B cell (primary cell): ENCODE data around the gene DPP10. TPM values are rescaled to one million over a fixed set of nuclear protein-coding genes. Genes with fewer than 3 reads are reported as not detected.

Experiments
- ATAC-seq: fragments of 200-7000 bp; cut with Tn5 transposase; one replicate; pipeline ENCODE4 v1.10.0; 2021; ENCODE audit warnings: low read depth, mild to moderate bottlenecking, moderate number of reproducible peaks, moderate library complexity
- CTCF ChIA-PET: fragments of 350-600 bp; sonication (Branson Sonifier 250); formaldehyde crosslinking; loops from one replicate; lab custom pipeline; 2021; ENCODE audit warnings: antibody characterized with exemption, inconsistent platforms; lab: Charles Lee
- POLR2A ChIA-PET: fragments of 350-600 bp; sonication (Branson Sonifier 250); formaldehyde crosslinking; loops from one replicate; lab custom pipeline; 2021; ENCODE audit warnings: antibody characterized with exemption; lab: Charles Lee
- DNase-seq: peaks from one replicate; pipeline ENCODE4 v3.0.0; 2013
- H2AFZ ChIP-seq: 2 replicates; pipeline ENCODE4 v1.6.1; 2012; ENCODE audit warnings: mild to moderate bottlenecking, low read depth, low read length; ENCODE audit not compliant: insufficient read depth, poor library complexity, severe bottlenecking
- H3K27ac ChIP-seq, 2 donors: 1 replicate in 1 of 2; 2 replicates in 1 of 2; pipeline ENCODE4 v1.5.1; 2012 to 2013; ENCODE audit warnings: low read length in 2 of 2, mild to moderate bottlenecking in 2 of 2, moderate library complexity in 1 of 2
- H3K27me3 ChIP-seq, 4 experiments: fragments of 200-600 bp in 1 of 4; sonication (generic) in 1 of 4; replicated peaks in 1 of 4; 1 replicate in 2 of 4; 2 replicates in 2 of 4; pipeline versions ENCODE4 v1.6.1 to v1.7.0; 2013 to 2016; ENCODE audit warnings: low read length in 3 of 4, mild to moderate bottlenecking in 2 of 4, mixed read lengths in 1 of 4, moderate library complexity in 1 of 4; ENCODE audit not compliant: insufficient read depth in 4 of 4, control insufficient read depth in 3 of 4; ENCODE audit errors: control extremely low read depth in 1 of 4
- H3K36me3 ChIP-seq, 2 experiments: replicated peaks in 1 of 2; 1 replicate in 1 of 2; 2 replicates in 1 of 2; pipeline versions ENCODE4 v1.6.1 to v1.7.1; 2013; ENCODE audit warnings: low read length in 1 of 2; ENCODE audit not compliant: insufficient read depth in 2 of 2, control insufficient read depth in 1 of 2; ENCODE audit errors: control extremely low read depth in 1 of 2, extremely low read depth in 1 of 2
- H3K4me1 ChIP-seq, 2 donors: fragments of 200-600 bp in 1 of 2; sonication (generic) in 1 of 2; 1 replicate in 1 of 2; 2 replicates in 1 of 2; pipeline versions ENCODE4 v1.5.1 to v1.6.1; 2013 to 2017; ENCODE audit warnings: low read length in 2 of 2; ENCODE audit not compliant: control insufficient read depth in 2 of 2, insufficient read depth in 2 of 2
- H3K4me2 ChIP-seq: replicated peaks from 2 replicates; pipeline ENCODE3; 2012; ENCODE audit warnings: mild to moderate bottlenecking, low read depth, low read length; ENCODE audit not compliant: poor library complexity, severe bottlenecking
- H3K4me3 ChIP-seq, 5 experiments: fragments of 200-600 bp in 1 of 5; sonication (generic) in 1 of 5; 1 replicate in 3 of 5; 2 replicates in 2 of 5; pipeline versions ENCODE4 v1.5.1 to v1.7.0; 2011 to 2016; ENCODE audit warnings: low read length in 4 of 5, mild to moderate bottlenecking in 4 of 5, low read depth in 2 of 5, control low read depth in 1 of 5, moderate library complexity in 1 of 5; ENCODE audit not compliant: insufficient read depth in 1 of 5; ENCODE audit errors: control extremely low read depth in 1 of 5, extremely low read depth in 1 of 5
- H3K79me2 ChIP-seq: fragments of 200-600 bp; sonication (generic); one replicate; pipeline ENCODE4 v1.6.0; 2016; ENCODE audit warnings: low read length; ENCODE audit not compliant: control insufficient read depth, insufficient read depth
- H3K9ac ChIP-seq: fragments of 200-600 bp; sonication (generic); 2 replicates; pipeline ENCODE4 v1.6.1; 2017; ENCODE audit warnings: mild to moderate bottlenecking, low read length, moderate library complexity
- H3K9me3 ChIP-seq, 3 donors: one replicate each; pipeline versions ENCODE4 v1.6.1 to v1.7.1; 2013; ENCODE audit warnings: low read length in 2 of 3; ENCODE audit not compliant: control insufficient read depth in 2 of 3, insufficient read depth in 1 of 3; ENCODE audit errors: control extremely low read depth in 1 of 3
- H4K20me1 ChIP-seq: 2 replicates; pipeline ENCODE4 v1.6.0; 2012; ENCODE audit warnings: mild to moderate bottlenecking, low read length; ENCODE audit not compliant: insufficient read depth, control insufficient read depth, poor library complexity, severe bottlenecking
- H3K27ac Mint-ChIP-seq: one replicate; pipeline ENCODE4 v1.8.0; 2021; ENCODE audit warnings: mixed read lengths
- H3K27me3 Mint-ChIP-seq: one replicate; pipeline ENCODE4 v1.8.0; 2021; ENCODE audit warnings: mixed read lengths
- H3K4me1 Mint-ChIP-seq: one replicate; pipeline ENCODE4 v1.8.0; 2021; ENCODE audit warnings: mixed read lengths
- H3K4me3 Mint-ChIP-seq: one replicate; pipeline ENCODE4 v1.8.0; 2021; ENCODE audit warnings: mixed read lengths
- H3K9me3 Mint-ChIP-seq: one replicate; pipeline ENCODE4 v1.8.0; 2022; ENCODE audit warnings: mixed read lengths; ENCODE audit not compliant: insufficient read depth
- EZH2 ChIP-seq: IDR thresholded peaks from 2 replicates; pipeline ENCODE4 v1.6.1; 2012; ENCODE audit warnings: borderline replicate concordance, low read depth, mild to moderate bottlenecking, moderate library complexity, low read length; ENCODE audit not compliant: insufficient read depth, poor library complexity, severe bottlenecking
- WGBS: methylation state at CpG from one replicate; pipeline ENCODE4 v1.1.5; 2013; ENCODE audit warnings: missing lambda C conversion rate; ENCODE audit not compliant: insufficient coverage; 5-methylcytosine and 5-hydroxymethylcytosine counted together
- intact Hi-C: fragments of 100-400 bp; cut with micrococcal nuclease; formaldehyde crosslinking; loops from one replicate; pipeline ENCODE4 v1.10.0; 2022
- polyA plus RNA-seq: library from polyadenylated mRNA; depleted of rRNA; stranded (reverse); fragments of >200 nt; gene quantifications from 2 replicates; pipeline ENCODE4 v1.2.3, GENCODE V29; 2012
- total RNA-seq, 2 donors: library from RNA; stranded (reverse); fragments of 120-200 nt in 1 of 2; gene quantifications; 1 replicate in 1 of 2; 2 replicates in 1 of 2; pipeline versions ENCODE4 v1.2.3 to v1.2.4, GENCODE V29; 2013 to 2022
- TF ChIP-seq, protein P1 (sequence below): fragments of 200-600 bp; IDR thresholded peaks from one replicate; pipeline ENCODE4 v1.8.0; 2022; ENCODE audit warnings: antibody characterized with exemption, mild to moderate bottlenecking

The DPP10 gene
- total and polyA plus RNA-seq, 2 donors (not counting 1 experiment from before 2014, with no cell fraction given), result not detected

DNA sequence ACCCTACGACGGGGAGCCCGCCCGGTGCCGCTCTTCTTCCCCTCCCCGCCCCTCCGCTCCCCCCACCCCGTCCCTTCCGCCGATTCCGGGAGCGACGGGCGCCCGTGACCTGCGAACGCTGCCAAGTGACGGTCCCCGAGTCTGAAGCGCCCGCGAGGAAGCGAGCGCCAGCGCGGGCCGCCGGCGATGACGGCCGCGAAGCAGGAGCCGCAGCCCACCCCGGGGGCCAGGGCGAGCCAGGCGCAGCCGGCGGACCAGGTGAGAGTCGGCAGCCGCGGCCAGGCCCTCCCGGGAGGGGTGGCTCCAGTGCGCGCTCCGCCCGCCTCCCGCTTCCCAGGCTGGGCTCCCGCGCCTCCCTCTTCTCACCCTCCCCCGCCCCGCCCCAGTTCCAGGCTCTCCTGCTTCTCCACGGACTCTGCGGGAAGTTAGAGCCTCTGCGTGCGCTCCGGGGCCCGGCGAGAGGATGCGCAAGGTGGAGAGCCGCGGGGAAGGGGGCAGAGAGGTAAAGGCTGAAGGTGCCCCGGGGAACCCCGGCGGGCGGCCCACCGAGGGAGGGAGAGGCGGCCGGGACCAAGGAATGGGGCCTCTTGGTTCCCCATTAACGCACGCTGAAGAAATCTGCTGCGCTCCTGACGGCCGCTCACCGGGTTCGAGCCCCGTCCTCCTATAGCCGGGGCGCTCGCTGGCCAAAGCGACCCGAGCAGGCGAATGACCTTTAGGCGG lies 719.5 kb downstream of the DPP10 start:
- Mint-ChIP-seq H3K27ac (no peak overlapping the region), H3K27me3 (peaks cover 32% of the 10 kb centered on the region), H3K4me1 (peaks cover 5% of the 10 kb centered on the region), H3K9me3 (no peaks in the 10 kb centered on the region), H3K4me3 (no peak overlapping the region)
- Histone ChIP-seq H3K4me2 (no peak overlapping the region), H3K4me1 (no peaks in the 10 kb centered on the region), H3K79me2 (no peaks in the 10 kb centered on the region), H3K27me3 (peaks cover 0 to 16% (median 6%) of the 10 kb centered on the region in 4 experiments), H3K27ac (no peak overlapping the region), H3K36me3 (no peaks in the 10 kb centered on the region), H2AFZ (no peak overlapping the region), H3K9ac (no peak overlapping the region), H3K4me3 (no peak overlapping the region), H4K20me1 (no peaks in the 10 kb centered on the region), H3K9me3 (peaks cover 0 to 11% (median 0%) of the 10 kb centered on the region in 3 donors)
- DNase-seq, result no peak
- WGBS, result 8% methylated on average over 69 of the region's 83 CpGs
- no peak for ATAC-seq
- TF ChIP-seq, protein P1, sequence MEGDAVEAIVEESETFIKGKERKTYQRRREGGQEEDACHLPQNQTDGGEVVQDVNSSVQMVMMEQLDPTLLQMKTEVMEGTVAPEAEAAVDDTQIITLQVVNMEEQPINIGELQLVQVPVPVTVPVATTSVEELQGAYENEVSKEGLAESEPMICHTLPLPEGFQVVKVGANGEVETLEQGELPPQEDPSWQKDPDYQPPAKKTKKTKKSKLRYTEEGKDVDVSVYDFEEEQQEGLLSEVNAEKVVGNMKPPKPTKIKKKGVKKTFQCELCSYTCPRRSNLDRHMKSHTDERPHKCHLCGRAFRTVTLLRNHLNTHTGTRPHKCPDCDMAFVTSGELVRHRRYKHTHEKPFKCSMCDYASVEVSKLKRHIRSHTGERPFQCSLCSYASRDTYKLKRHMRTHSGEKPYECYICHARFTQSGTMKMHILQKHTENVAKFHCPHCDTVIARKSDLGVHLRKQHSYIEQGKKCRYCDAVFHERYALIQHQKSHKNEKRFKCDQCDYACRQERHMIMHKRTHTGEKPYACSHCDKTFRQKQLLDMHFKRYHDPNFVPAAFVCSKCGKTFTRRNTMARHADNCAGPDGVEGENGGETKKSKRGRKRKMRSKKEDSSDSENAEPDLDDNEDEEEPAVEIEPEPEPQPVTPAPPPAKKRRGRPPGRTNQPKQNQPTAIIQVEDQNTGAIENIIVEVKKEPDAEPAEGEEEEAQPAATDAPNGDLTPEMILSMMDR, result no peak
- no peak for TF ChIP-seq EZH2
- ChIA-PET CTCF (no interaction called here), POLR2A (no interaction called here)
- intact Hi-C loops, result no loop called here

DNA sequence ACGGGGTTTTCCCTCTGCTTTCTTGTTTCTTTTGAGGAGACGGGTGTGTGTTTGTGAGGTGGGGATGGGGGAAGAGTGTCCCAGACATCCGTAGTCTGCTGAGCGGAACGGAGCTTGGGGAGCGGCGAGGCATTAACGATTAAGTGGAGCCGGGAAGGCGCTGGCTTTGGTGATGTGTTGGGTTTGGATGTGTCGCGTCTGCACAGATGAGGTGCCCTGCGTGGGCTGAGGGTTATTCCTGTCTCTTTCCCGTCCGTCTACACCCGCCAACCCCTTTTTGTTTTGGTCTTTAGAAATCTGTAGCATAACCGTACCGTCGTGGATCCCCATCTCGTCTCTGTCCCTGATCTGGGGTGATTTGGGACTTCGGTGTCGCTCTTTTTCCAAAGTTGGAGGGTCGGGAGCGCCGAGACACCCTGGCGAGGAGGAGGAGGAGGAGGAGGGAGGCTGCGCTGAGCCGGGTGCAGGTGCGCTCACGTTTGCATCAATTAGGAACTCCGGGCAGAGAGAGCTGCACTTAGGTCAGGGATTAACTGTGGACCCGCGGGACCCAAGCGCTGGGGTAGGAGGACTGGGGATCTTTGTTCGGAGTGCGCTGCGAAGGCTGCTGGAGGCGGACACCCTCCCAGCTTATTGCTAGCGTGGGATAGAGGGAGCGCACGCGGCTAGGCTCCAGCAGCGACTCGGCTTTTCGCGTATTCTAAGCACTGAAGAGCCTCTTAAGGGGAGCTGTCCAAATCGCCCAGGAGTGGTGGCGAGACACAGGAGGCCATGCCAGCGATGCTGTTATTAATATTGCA lies 720.3 kb downstream of the DPP10 start:
- 11% methylated on average over 44 of the region's 49 CpGs for WGBS
- Histone ChIP-seq H3K36me3 (no peaks in the 10 kb centered on the region), H3K9ac (no peak overlapping the region), H3K79me2 (no peaks in the 10 kb centered on the region), H3K27me3 (peaks cover 0 to 16% (median 6%) of the 10 kb centered on the region in 4 experiments), H3K4me1 (no peaks in the 10 kb centered on the region), H3K27ac (no peak overlapping the region), H3K4me3 (no peak overlapping the region), H2AFZ (no peak overlapping the region), H3K4me2 (no peak overlapping the region), H4K20me1 (no peaks in the 10 kb centered on the region), H3K9me3 (peaks cover 0 to 11% (median 0%) of the 10 kb centered on the region in 3 donors)
- ATAC-seq (no peak), DNase-seq (no peak)
- POLR2A ChIA-PET, result no interaction called here
- no peaks in the 10 kb centered on the region for H3K9me3 Mint-ChIP-seq
- no peak overlapping the region for H3K4me3 Mint-ChIP-seq
- H3K4me1 Mint-ChIP-seq, result peaks cover 5% of the 10 kb centered on the region
- no peak overlapping the region for H3K27ac Mint-ChIP-seq
- CTCF ChIA-PET, result no interaction called here
- intact Hi-C loops, result no loop called here
- peaks cover 32% of the 10 kb centered on the region for H3K27me3 Mint-ChIP-seq
- TF ChIP-seq, protein P1, result no peak
